Nephron (organoid): Measurements from ENCODE around the gene STS.

Experiments used
- H3K27ac Mint-ChIP-seq, 3 experiments: 2 replicates each; pipeline ENCODE4 v1.8.0; 2020; ENCODE audit warnings: mixed read lengths in 3 of 3, mild to moderate bottlenecking in 2 of 3, moderate library complexity in 1 of 3
- H3K27me3 Mint-ChIP-seq: 2 replicates; pipeline ENCODE4 v1.8.0; 2021; ENCODE audit warnings: low read depth, mild to moderate bottlenecking, moderate library complexity, mixed read lengths
- H3K36me3 Mint-ChIP-seq: 2 replicates; pipeline ENCODE4 v1.8.0; 2020; ENCODE audit warnings: low read depth, mixed read lengths
- H3K4me1 Mint-ChIP-seq: 2 replicates; pipeline ENCODE4 v1.8.0; 2020; ENCODE audit warnings: mixed read lengths
- H3K4me3 Mint-ChIP-seq, 3 experiments: 2 replicates each; pipeline ENCODE4 v1.8.0; 2020; ENCODE audit warnings: mild to moderate bottlenecking in 3 of 3, mixed read lengths in 3 of 3, moderate library complexity in 2 of 3
- H3K9me3 Mint-ChIP-seq: 2 replicates; pipeline ENCODE4 v1.8.0; 2020; ENCODE audit warnings: mixed read lengths
- TF ChIP-seq, protein P1 (sequence below), 3 experiments: fragments of 200-600 bp; sonication (generic); IDR thresholded peaks; one replicate each; pipeline ENCODE4 v1.5.0; 2021; ENCODE audit warnings: antibody characterized with exemption in 3 of 3; ENCODE audit not compliant: unreplicated experiment in 3 of 3

STS gene

DNA sequence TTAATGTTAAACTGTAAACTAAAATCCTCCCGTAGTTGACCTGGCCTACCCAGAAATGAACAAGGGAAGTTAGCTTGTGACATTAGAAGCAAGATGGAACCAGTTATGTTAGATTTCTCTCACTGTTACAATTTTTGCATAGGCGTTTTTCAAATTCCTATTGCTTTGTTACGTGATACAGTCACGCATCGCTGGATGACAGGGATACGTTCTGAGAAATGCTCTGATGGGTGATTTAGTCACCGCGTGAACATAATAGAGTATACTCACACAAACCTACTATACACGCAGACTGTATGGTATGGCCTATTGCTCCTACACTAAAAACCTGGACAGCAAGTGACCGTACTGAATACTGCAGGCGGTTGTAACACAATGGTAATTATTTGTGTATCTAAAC is 47.1 kb downstream of the STS start:
- TF ChIP-seq, protein P1, sequence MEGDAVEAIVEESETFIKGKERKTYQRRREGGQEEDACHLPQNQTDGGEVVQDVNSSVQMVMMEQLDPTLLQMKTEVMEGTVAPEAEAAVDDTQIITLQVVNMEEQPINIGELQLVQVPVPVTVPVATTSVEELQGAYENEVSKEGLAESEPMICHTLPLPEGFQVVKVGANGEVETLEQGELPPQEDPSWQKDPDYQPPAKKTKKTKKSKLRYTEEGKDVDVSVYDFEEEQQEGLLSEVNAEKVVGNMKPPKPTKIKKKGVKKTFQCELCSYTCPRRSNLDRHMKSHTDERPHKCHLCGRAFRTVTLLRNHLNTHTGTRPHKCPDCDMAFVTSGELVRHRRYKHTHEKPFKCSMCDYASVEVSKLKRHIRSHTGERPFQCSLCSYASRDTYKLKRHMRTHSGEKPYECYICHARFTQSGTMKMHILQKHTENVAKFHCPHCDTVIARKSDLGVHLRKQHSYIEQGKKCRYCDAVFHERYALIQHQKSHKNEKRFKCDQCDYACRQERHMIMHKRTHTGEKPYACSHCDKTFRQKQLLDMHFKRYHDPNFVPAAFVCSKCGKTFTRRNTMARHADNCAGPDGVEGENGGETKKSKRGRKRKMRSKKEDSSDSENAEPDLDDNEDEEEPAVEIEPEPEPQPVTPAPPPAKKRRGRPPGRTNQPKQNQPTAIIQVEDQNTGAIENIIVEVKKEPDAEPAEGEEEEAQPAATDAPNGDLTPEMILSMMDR (IDR thresholded peaks at IDR 0.05; ENCODE audit: unreplicated experiment in 3 of 3): no peak
- H3K27me3 Mint-ChIP-seq: no peaks in the 10 kb centered on the region
- H3K27ac Mint-ChIP-seq: no peak overlapping the region
- H3K36me3 Mint-ChIP-seq: no peaks in the 10 kb centered on the region
- no peak overlapping the region for H3K4me3 Mint-ChIP-seq
- no peaks in the 10 kb centered on the region for H3K9me3 Mint-ChIP-seq
- H3K4me1 Mint-ChIP-seq: peaks cover 1% of the 10 kb centered on the region
